ENCODE results near the gene THEM5. TPM values are rescaled to one million over a fixed set of nuclear protein-coding genes. Genes with fewer than 3 reads are reported as not detected.

Gene THEM5
- total RNA-seq, 1 donor from 2014 or later, result not detected

DNA sequence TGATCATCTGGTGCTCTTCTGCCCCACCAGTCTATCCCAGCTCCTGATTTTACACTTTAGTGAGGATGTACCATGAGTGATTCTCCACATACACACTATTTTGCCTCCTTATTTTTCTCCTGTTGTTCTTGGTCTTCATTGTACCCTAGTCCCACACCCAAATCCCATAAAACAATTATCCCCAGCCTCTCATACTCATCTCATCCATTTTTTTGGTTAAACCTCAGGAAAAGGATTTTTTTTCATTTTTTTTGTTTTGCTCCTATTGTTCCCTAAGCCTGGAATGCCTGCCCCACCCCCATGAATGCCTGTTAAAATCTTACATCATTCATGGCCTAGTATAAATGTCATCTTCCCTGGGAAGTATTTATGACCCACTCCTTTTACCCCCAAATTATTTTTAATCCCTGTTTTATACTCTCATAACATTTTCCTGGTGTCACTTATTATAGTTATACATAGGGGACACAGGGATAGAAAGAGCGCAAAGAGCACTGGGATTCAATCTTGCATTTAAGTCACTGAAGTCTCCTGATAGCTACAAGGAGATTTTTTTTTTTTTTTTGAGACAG is 43.4 kb downstream of the THEM5 start:
- intact Hi-C loops (cut with DNase I), result no loop called here
- DNase-seq (ENCODE audit: missing footprints), result no peak
- no peak for ATAC-seq

DNA sequence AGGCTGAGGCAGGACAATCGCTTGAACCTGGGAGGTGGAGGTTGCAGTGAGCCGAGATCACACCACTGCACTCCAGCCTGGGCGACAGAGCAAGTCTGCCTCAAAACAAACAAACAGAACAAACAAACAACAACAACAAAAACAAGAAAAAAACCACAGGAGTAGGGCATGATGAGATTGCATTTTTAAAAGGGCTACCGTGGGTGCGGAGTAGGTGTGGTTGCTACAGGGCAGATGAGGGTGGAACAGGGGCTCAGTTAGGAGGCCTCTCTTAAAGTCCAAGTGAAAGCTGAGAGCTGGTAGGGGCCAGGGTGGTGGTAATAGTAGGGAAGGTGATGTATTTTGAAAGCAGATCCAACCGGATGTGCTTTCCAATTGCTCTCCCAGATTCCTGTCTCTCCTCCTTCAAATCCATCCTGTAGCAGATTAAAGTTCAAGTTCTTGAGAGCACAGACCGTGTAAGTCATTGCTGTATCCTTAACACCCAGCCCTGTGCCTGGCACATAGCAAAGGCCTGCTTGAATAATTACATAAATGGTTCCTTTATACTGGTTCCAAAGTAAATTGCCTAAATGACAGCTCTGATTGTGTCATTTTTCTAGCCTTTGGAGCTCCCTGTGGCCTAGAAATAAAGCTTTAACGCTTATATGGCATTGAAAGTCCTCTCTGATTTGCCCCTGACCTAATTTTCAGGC is 44.1 kb downstream of the THEM5 start:
- DNase-seq (ENCODE audit: missing footprints) (no peak), ATAC-seq (peak; percentile 74)
- intact Hi-C loops (cut with DNase I), result no loop called here

GRCh38 chr1:151807766-151808165 is 45.7 kb downstream of the THEM5 start:
- intact Hi-C loops (cut with DNase I), result no loop called here

GRCh38 chr1:151807131-151807530 is 46.4 kb downstream of the THEM5 start:
- no peak for DNase-seq (ENCODE audit: missing footprints)

More at GRCh38 chr1:151807766-151808165, 45.7 kb downstream of the THEM5 start:
- DNase-seq (ENCODE audit: missing footprints) (no peak), ATAC-seq (no peak)

DNA sequence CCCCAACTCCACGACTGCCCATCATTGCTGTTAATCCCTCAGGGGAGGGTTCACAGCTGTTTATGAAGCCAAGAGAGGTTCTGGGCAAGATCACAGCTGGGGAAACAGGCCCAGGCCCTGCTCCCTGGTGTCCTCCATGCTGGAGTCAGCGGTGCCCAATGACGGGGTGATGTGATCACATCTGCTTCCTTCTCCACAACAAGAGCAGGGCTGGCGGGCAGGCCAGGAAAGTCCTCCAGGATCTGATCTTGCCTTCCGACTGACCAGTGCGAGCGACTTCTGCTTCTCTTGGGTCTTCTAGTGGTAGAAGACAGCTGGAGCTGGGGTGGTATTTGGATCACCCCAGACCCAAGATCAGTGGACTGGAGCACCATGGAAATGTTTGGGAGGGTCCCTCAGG is 47.3 kb downstream of the THEM5 start:
- ATAC-seq (no peak), DNase-seq (ENCODE audit: missing footprints) (no peak)
- intact Hi-C loops (cut with DNase I), result no loop called here

More at GRCh38 chr1:151807131-151807530, 46.4 kb downstream of the THEM5 start:
- ATAC-seq, result no peak
- intact Hi-C loops (cut with DNase I), result no loop called here

GRCh38 chr1:151805066-151805820 is 48.3 kb downstream of the THEM5 start, which contains the start of gene LINGO4:
Gene LINGO4 (minus strand): TSS chr1:151805419. CDS start chr1:151802704, 2,715 bp downstream.
- no peak for DNase-seq (ENCODE audit: missing footprints)
- ATAC-seq, result no peak
- intact Hi-C loops (cut with DNase I), result no loop called here

DNA sequence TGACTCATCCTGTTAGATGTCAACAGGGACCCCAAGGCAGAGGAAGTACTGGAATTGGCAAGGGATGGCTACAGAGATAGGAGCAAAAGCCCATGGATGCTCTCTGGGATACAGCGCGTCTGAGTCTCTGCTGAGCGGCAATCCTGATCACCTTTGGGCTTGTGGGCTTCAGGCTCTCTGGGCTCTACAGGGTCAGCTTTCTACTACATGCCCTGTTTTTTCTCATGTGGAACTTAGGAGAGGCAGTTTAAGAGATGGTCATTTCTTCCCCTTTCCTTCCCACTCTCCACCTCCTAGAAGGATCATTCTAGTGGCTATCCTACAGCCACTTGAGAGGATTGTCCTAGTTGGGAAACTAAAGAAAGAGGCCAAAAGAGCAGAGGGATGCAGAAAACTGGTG is 49.6 kb downstream of the THEM5 start:
- ATAC-seq, result no peak
- intact Hi-C loops (cut with DNase I), result no loop called here

GRCh38 chr1:151803164-151803563 is 50.3 kb downstream of the THEM5 start:
- intact Hi-C loops (cut with DNase I), result no loop called here
- ATAC-seq (no peak), DNase-seq (ENCODE audit: missing footprints) (no peak)

More for the DNA sequence above, 49.6 kb downstream of the THEM5 start:
- DNase-seq (ENCODE audit: missing footprints), result no peak

- ATAC-seq (no peak), DNase-seq (ENCODE audit: missing footprints) (no peak)
- intact Hi-C loops (cut with DNase I), result no loop called here
Measured at GRCh38 chr1:151802372-151802771, 51.1 kb downstream of the THEM5 start.

- DNase-seq (ENCODE audit: missing footprints) (no peak), ATAC-seq (no peak)
- intact Hi-C loops (cut with DNase I), result no loop called here
Measured at GRCh38 chr1:151801846-151802245, 51.7 kb downstream of the THEM5 start.

DNA sequence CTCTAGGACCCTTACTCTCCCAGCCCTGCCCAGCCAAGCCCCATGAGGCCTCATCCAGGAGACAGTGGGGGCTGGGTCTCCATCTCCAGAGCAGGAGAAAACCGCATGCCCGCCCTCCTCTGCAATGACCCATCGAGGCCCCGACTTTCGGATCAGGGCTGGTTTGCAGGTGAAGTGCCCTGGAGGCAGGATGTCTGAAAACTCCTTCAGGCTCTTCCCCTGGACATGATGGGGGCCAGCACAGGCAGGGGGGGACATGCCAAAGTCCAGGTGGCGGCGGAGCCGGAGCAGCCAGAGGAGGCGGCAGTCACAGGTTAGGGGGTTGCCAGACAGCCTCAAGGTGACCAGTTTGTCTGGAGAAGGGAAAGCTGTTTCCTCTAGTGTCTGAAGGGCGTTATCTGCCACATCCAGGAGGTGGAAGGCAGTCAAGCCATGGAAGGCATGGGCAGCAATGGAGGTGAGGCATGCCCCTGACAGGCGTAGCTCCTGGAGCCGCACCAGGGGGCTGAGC is 52.1 kb downstream of the THEM5 start:
- DNase-seq (ENCODE audit: missing footprints), result no peak
- intact Hi-C loops (cut with DNase I), result no loop called here
- no peak for ATAC-seq

DNA sequence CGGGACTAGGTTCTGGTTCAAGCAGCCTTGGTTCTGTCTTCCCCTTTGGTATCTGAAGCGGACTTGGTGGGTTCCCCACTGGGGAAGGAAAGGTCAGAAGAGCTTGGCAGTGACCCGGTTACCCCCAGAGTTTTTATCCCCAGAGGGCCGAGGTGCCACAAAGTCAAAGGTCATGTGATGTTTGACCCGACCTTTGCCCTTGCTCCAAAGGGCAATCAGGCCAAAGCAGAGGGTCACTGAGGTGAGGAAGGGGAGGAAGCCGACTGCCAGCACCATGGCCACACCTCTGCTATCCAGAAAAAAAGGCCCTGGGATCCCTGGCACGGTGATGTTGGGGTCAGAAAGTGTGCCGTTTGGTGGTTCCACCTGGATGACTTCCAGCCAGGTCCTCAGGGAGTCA is 52.7 kb downstream of the THEM5 start:
- intact Hi-C loops (cut with DNase I), result no loop called here
- DNase-seq (ENCODE audit: missing footprints) (no peak), ATAC-seq (no peak)

DNA sequence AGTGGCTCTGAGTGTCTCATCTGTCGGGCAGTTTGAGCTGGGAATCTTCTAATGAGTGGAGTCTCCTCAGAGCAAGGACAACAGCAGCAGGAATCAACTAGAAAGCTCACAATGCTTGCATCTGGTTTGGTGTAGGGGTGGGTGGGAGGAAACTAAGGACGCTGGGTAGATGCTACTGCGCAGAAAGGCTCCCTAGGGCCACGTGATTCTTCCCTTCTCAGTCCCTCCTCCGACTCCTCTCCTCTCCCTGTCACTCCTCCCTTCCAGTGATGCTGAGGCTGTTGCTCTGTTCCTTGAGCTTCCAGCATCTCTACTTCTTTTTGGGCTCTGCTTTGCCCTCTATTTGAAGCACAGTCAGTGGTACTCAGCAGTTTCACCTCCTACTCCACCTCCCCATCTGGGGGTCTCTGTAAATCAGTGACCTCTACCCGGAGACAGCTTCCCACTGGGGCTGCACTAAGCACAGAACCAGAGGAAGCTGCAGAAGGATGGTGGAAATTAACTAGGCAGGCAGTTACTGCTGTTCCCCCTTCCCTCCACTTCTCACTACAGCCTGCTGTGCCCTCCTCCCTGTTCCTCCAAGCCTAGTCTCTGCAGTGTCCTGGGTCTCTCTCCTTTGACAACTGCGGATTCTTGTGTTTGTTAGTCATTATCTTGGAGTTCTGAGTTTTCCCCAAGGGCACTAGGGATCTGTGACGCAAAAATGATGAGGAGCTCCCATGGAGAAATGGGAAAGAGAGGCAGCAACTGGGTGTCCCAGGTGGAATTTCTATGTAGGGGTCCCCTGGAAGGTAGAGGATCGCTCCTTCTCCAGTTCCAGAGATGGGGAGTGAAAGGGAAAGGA is 54.1 kb downstream of the THEM5 start:
- DNase-seq (ENCODE audit: missing footprints), result no peak

DNA sequence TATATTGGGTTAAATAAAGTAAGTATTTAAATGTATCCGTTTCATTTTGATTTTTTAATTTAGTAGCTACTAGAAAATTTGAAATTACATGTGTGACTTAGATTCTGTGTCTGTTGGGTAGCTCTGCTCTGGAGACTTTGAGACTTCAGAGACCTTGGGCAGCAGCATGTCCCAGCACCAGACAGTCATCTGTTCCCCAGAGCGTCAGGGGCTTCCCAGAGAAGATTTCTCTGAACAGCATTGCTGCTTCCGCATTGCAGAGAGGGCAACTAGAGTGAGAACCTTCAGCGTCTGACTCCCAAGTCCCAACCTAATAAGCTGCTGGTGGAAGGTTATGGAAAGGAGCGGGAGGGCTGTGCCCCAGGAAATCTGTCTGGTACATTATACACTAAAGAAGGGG is 54.9 kb downstream of the THEM5 start:
- intact Hi-C loops (cut with DNase I), result no loop called here
- no peak for DNase-seq (ENCODE audit: missing footprints)
- ATAC-seq, result no peak

More for the DNA sequence above, 54.1 kb downstream of the THEM5 start:
- intact Hi-C loops (cut with DNase I), result no loop called here
- ATAC-seq, result no peak

Other genes starting within 250 kb of the THEM5 start
- 30.6 TPM for gene SNX27, start 241.7 kb downstream of the THEM5 start, total RNA-seq
- gene CELF3, start 136.9 kb downstream of the THEM5 start, total RNA-seq, result not detected
- 7.7 TPM for gene RIIAD1, start 132.2 kb downstream of the THEM5 start, total RNA-seq
- gene MRPL9, start 90.2 kb downstream of the THEM5 start, total RNA-seq, result 51.2 TPM
- gene TDRKH, start 63.2 kb downstream of the THEM5 start, total RNA-seq, result 4.5 TPM
- gene LINGO4, start 48.3 kb downstream of the THEM5 start, total RNA-seq, result 0.68 TPM
- gene RORC, start 21.9 kb downstream of the THEM5 start, total RNA-seq, result 11.3 TPM
- gene C2CD4D, start 13.9 kb downstream of the THEM5 start, total RNA-seq, result not detected
- gene THEM4, start 55.8 kb upstream of the THEM5 start, total RNA-seq, result 16.3 TPM
- 290 TPM for gene S100A10, start 140.1 kb upstream of the THEM5 start, total RNA-seq
- gene S100A11, start 183.3 kb upstream of the THEM5 start, total RNA-seq, result 92.0 TPM
- gene TCHHL1, start 235.4 kb upstream of the THEM5 start, total RNA-seq, result not detected

Measured in Right ventricle myocardium inferior (tissue), 1 donor.